Keratinocyte (primary cell): ENCODE data around the gene BBS10. TPM values are rescaled to one million over a fixed set of nuclear protein-coding genes. Genes with fewer than 3 reads are reported as not detected.
"Not testable (repeated sequence)": the region's sequence is repeated elsewhere in the genome, so short reads cannot be mapped to it uniquely, and the experiment has no call there.

Experiments used
- DNase-seq: peaks from one replicate; pipeline ENCODE4 v3.0.0-alpha.2; 2011; ENCODE audit warnings: low read depth, missing footprints, low spot score
- FAIRE-seq: peaks from 2 replicates; lab custom pipeline; 2011; peaks lifted over from hg19 to GRCh38; lab: Jason Lieb, UNC
- H2AFZ ChIP-seq: 2 replicates; pipeline ENCODE4 v1.6.0; 2012; ENCODE audit warnings: low read length, control low read depth, inconsistent platforms; ENCODE audit not compliant: control insufficient read depth
- H3K27ac ChIP-seq: 2 replicates; pipeline ENCODE4 v1.5.1; 2011; ENCODE audit warnings: low read length; ENCODE audit not compliant: control insufficient read depth, insufficient read depth
- H3K27me3 ChIP-seq: 3 replicates; pipeline ENCODE4 v1.6.0; 2011; ENCODE audit warnings: low read length; ENCODE audit not compliant: control insufficient read depth, insufficient read depth; ENCODE audit errors: extremely low read depth
- H3K36me3 ChIP-seq, 2 experiments: 2 replicates in 1 of 2; 3 replicates in 1 of 2; pipeline ENCODE4 v1.5.1; 2011; ENCODE audit warnings: low read length in 2 of 2, mild to moderate bottlenecking in 1 of 2; ENCODE audit not compliant: control insufficient read depth in 2 of 2, insufficient read depth in 2 of 2; ENCODE audit errors: extremely low read depth in 1 of 2
- H3K4me1 ChIP-seq: 3 replicates; pipeline ENCODE4 v1.5.1; 2011; ENCODE audit warnings: low read length; ENCODE audit not compliant: control insufficient read depth, insufficient read depth; ENCODE audit errors: extremely low read depth
- H3K4me2 ChIP-seq: 3 replicates; pipeline ENCODE4 v1.6.0; 2011; ENCODE audit warnings: low read depth, low read length; ENCODE audit not compliant: control insufficient read depth, insufficient read depth; ENCODE audit errors: extremely low read depth
- H3K4me3 ChIP-seq, 3 experiments: fragments of 200-600 bp in 1 of 3; sonication (generic) in 1 of 3; 2 replicates in 2 of 3; 3 replicates in 1 of 3; pipeline ENCODE4 v1.5.1; 2011 to 2016; ENCODE audit warnings: low read length in 3 of 3, mild to moderate bottlenecking in 3 of 3, control low read depth in 2 of 3, inconsistent platforms in 1 of 3, low read depth in 1 of 3, mixed read lengths in 1 of 3, mixed run types in 1 of 3, moderate library complexity in 1 of 3; ENCODE audit not compliant: control insufficient read depth in 2 of 3, insufficient read depth in 2 of 3; ENCODE audit errors: extremely low read depth in 1 of 3
- H3K79me2 ChIP-seq: 2 replicates; pipeline ENCODE4 v1.6.0; 2012; ENCODE audit warnings: low read length; ENCODE audit not compliant: control insufficient read depth, insufficient read depth
- H3K9ac ChIP-seq: 3 replicates; pipeline ENCODE4 v1.6.0; 2011; ENCODE audit warnings: low read length; ENCODE audit not compliant: control insufficient read depth, insufficient read depth; ENCODE audit errors: extremely low read depth
- H3K9me1 ChIP-seq: 3 replicates; pipeline ENCODE4 v1.6.0; 2011; ENCODE audit warnings: low read length; ENCODE audit not compliant: control insufficient read depth, insufficient read depth; ENCODE audit errors: extremely low read depth
- H3K9me3 ChIP-seq: 2 replicates; pipeline ENCODE4 v1.5.1; 2012; ENCODE audit warnings: low read depth, low read length; ENCODE audit not compliant: control insufficient read depth
- H4K20me1 ChIP-seq: 3 replicates; pipeline ENCODE4 v1.6.0; 2011; ENCODE audit warnings: low read length; ENCODE audit not compliant: control insufficient read depth, insufficient read depth; ENCODE audit errors: extremely low read depth
- CTCF ChIP-seq, 3 experiments: IDR thresholded peaks in 1 of 3; conservative IDR thresholded peaks in 1 of 3; optimal IDR thresholded peaks in 1 of 3; 2 replicates in 2 of 3; 3 replicates in 1 of 3; pipeline versions ENCODE3 to v1.5.1; 2011; ENCODE audit warnings: low read length in 3 of 3, mild to moderate bottlenecking in 3 of 3, moderate library complexity in 2 of 3, control low read depth in 1 of 3, inconsistent platforms in 1 of 3; ENCODE audit not compliant: insufficient read depth in 2 of 3; ENCODE audit errors: extremely low read depth in 1 of 3
- EZH2 ChIP-seq: IDR thresholded peaks from one replicate; pipeline ENCODE4 v1.6.1; 2012; ENCODE audit warnings: inconsistent platforms, mild to moderate bottlenecking, low read length, moderate library complexity
- dilution Hi-C: fragments of 300-500 bp; cut with MboI; formaldehyde crosslinking; loops from one replicate; pipeline ENCODE4 v1.7.0; 2020; ENCODE audit warnings: low sequenced_read_pairs; ENCODE audit not compliant: extremely low pct_ligation_motif_present
- polyA plus RNA-seq, 5 experiments: library from polyadenylated mRNA; depleted of rRNA in 3 of 5; stranded (reverse) in 3 of 5; stranded (forward) in 1 of 5; unstranded in 1 of 5; fragments of >200 nt; gene quantifications; 1 replicate in 1 of 5; 2 replicates in 3 of 5; 3 replicates in 1 of 5; pipeline versions ENCODE4 v1.2.1 to v1.2.3, GENCODE V29; 2011 to 2012; ENCODE audit warnings: missing spikeins in 2 of 5, low read depth in 1 of 5, low replicate concordance in 1 of 5

The BBS10 gene
- polyA plus RNA-seq, 1 donor (not counting 4 experiments of a cell fraction or from before 2014, with no cell fraction given) = 11.5 TPM

- no peak overlapping the region for H3K4me2 ChIP-seq
- H3K79me2 ChIP-seq = no peaks in the 10 kb centered on the region
- H3K36me3 ChIP-seq = peaks cover 8 to 10% of the 10 kb centered on the region in 2 experiments
These were observed 20.0 kb upstream of the BBS10 start for GRCh38 chr12:76368230-76368629.

GRCh38 chr12:76366163-76366562, 17.9 kb upstream of the BBS10 start:
- Histone ChIP-seq H3K27ac (no peak overlapping the region), H4K20me1 (no peaks in the 10 kb centered on the region), H3K27me3 (no peaks in the 10 kb centered on the region), H3K36me3 (peaks cover 8 to 10% of the 10 kb centered on the region in 2 experiments), H3K9me1 (no peaks in the 10 kb centered on the region), H3K79me2 (no peaks in the 10 kb centered on the region), H3K4me3 (no peak overlapping the region), H2AFZ (no peak overlapping the region), H3K9ac (no peak overlapping the region), H3K4me1 (no peaks in the 10 kb centered on the region), H3K9me3 (no peaks in the 10 kb centered on the region), H3K4me2 (no peak overlapping the region)
- DNase-seq (no peak), FAIRE-seq (no peak)
- dilution Hi-C loops = no loop called here
- TF ChIP-seq CTCF (optimal IDR thresholded peaks at IDR 0.05 in 1 of 3, IDR thresholded peaks at IDR 0.05 in 1 of 3, conservative IDR thresholded peaks at IDR 0.05 in 1 of 3; ENCODE audit: extremely low read depth in 1 of 3, insufficient read depth in 2 of 3, low read length in 3 of 3) (no peak), EZH2 (no peak)

More at GRCh38 chr12:76368230-76368629, 20.0 kb upstream of the BBS10 start:
- no peak overlapping the region for H2AFZ ChIP-seq
- H3K27ac ChIP-seq = no peak overlapping the region
- dilution Hi-C loops = no loop called here
- H4K20me1 ChIP-seq = no peaks in the 10 kb centered on the region
- peaks cover 9% of the 10 kb centered on the region for H3K4me1 ChIP-seq
- no peaks in the 10 kb centered on the region for H3K9me1 ChIP-seq
- no peak for FAIRE-seq
- no peak overlapping the region for H3K9ac ChIP-seq
- H3K9me3 ChIP-seq = no peaks in the 10 kb centered on the region
- no peak for DNase-seq
- H3K27me3 ChIP-seq = no peaks in the 10 kb centered on the region
- H3K4me3 ChIP-seq = no peak overlapping the region
- TF ChIP-seq CTCF (optimal IDR thresholded peaks at IDR 0.05 in 1 of 3, IDR thresholded peaks at IDR 0.05 in 1 of 3, conservative IDR thresholded peaks at IDR 0.05 in 1 of 3; ENCODE audit: extremely low read depth in 1 of 3, insufficient read depth in 2 of 3, low read length in 3 of 3) = no peak
- no peak for TF ChIP-seq EZH2

GRCh38 chr12:76364131-76364530, 15.9 kb upstream of the BBS10 start:
- H3K9me3 ChIP-seq, H2AFZ ChIP-seq, H4K20me1 ChIP-seq, DNase-seq, H3K9ac ChIP-seq, H3K27ac ChIP-seq, H3K79me2 ChIP-seq, H3K9me1 ChIP-seq, dilution Hi-C loops, H3K36me3 ChIP-seq, H3K27me3 ChIP-seq, FAIRE-seq, H3K4me1 ChIP-seq, H3K4me3 ChIP-seq, H3K4me2 ChIP-seq: not testable (repeated sequence)
